ENCODE data around the gene ZFYVE27. TPM values are rescaled to one million over a fixed set of nuclear protein-coding genes. Genes with fewer than 3 reads are reported as not detected.

The ZFYVE27 gene
- polyA plus RNA-seq, 3 donors, result 13.5 to 16.4 (median 14.6) TPM

GRCh38 chr10:97780841-97781617 is 44.1 kb downstream of the ZFYVE27 start:
- WGBS, 3 donors, result 32 to 41% (median 41%) methylated on average over 7 of the region's 7 CpGs

GRCh38 chr10:97781618-97782331 is 44.8 kb downstream of the ZFYVE27 start:
- WGBS, 3 donors, result 28 to 67% (median 63%) methylated on average over 14 of the region's 14 CpGs
- no peak overlapping the region for H3K27ac ChIP-seq (ENCODE audit: low read depth, low read length)

More at GRCh38 chr10:97780841-97781617, 44.1 kb downstream of the ZFYVE27 start:
- H3K27ac ChIP-seq (ENCODE audit: low read depth, low read length), result no peak overlapping the region

- 29 to 86% (median 77%) methylated on average over 11 of the region's 11 CpGs for WGBS, 3 donors
Observed at GRCh38 chr10:97782455-97783228, 45.7 kb downstream of the ZFYVE27 start.

GRCh38 chr10:97784200-97784810 is 47.4 kb downstream of the ZFYVE27 start:
- H3K27ac ChIP-seq (ENCODE audit: low read depth, low read length), result no peak overlapping the region
- 37 to 81% (median 81%) methylated on average over 9 of the region's 9 CpGs for WGBS, 3 donors

More at GRCh38 chr10:97782455-97783228, 45.7 kb downstream of the ZFYVE27 start:
- no peak overlapping the region for H3K27ac ChIP-seq (ENCODE audit: low read depth, low read length)

GRCh38 chr10:97785231-97785630 is 48.3 kb downstream of the ZFYVE27 start:
- 59 to 93% (median 89%) methylated on average over 5 of the region's 5 CpGs for WGBS, 3 donors
- no peak overlapping the region for H3K27ac ChIP-seq (ENCODE audit: low read depth, low read length)

- 32 to 86% (median 85%) methylated on average over 9 of the region's 9 CpGs for WGBS, 3 donors
- H3K27ac ChIP-seq (ENCODE audit: low read depth, low read length), result no peak overlapping the region
Observed at GRCh38 chr10:97785731-97786130, 48.8 kb downstream of the ZFYVE27 start.

GRCh38 chr10:97788552-97789442 is 51.9 kb downstream of the ZFYVE27 start:
- 7 to 17% (median 16%) methylated on average over 22 of the region's 22 CpGs for WGBS, 3 donors
- no peak overlapping the region for H3K27ac ChIP-seq (ENCODE audit: low read depth, low read length)

- WGBS, 3 donors, result 41 to 77% (median 69%) methylated on average over 5 to 6 of the region's 6 CpGs
- H3K27ac ChIP-seq (ENCODE audit: low read depth, low read length), result no peak overlapping the region
Observed at GRCh38 chr10:97789770-97790397, 53.0 kb downstream of the ZFYVE27 start.

GRCh38 chr10:97791824-97792721 is 55.1 kb downstream of the ZFYVE27 start:
- 13 to 27% (median 26%) methylated on average over 13 of the region's 13 CpGs for WGBS, 3 donors
- no peak overlapping the region for H3K27ac ChIP-seq (ENCODE audit: low read depth, low read length)

GRCh38 chr10:97795886-97796285 is 59.0 kb downstream of the ZFYVE27 start:
- 54 to 79% (median 63%) methylated on average over 4 of the region's 4 CpGs for WGBS, 3 donors
- no peak overlapping the region for H3K27ac ChIP-seq (ENCODE audit: low read depth, low read length)

GRCh38 chr10:97796651-97797050 is 59.7 kb downstream of the ZFYVE27 start:
- 26 to 59% (median 28%) methylated on average over 3 of the region's 3 CpGs for WGBS, 3 donors

GRCh38 chr10:97798958-97799610 is 62.2 kb downstream of the ZFYVE27 start:
- 83 to 92% (median 91%) methylated on average over 1 of the region's 1 CpG for WGBS, 3 donors
- H3K27ac ChIP-seq (ENCODE audit: low read depth, low read length), result no peak overlapping the region

More at GRCh38 chr10:97796651-97797050, 59.7 kb downstream of the ZFYVE27 start:
- no peak overlapping the region for H3K27ac ChIP-seq (ENCODE audit: low read depth, low read length)

GRCh38 chr10:97800474-97800873 is 63.5 kb downstream of the ZFYVE27 start:
- no peak overlapping the region for H3K27ac ChIP-seq (ENCODE audit: low read depth, low read length)
- WGBS, 3 donors, result 84 to 91% (median 85%) methylated on average over 9 of the region's 9 CpGs

GRCh38 chr10:97801422-97801821 is 64.5 kb downstream of the ZFYVE27 start:
- WGBS, 3 donors, result 53 to 75% (median 62%) methylated on average over 5 of the region's 5 CpGs
- H3K27ac ChIP-seq (ENCODE audit: low read depth, low read length), result no peak overlapping the region

GRCh38 chr10:97805096-97805884 is 68.4 kb downstream of the ZFYVE27 start:
- WGBS, 3 donors, result 68 to 73% (median 69%) methylated on average over 12 of the region's 12 CpGs
- H3K27ac ChIP-seq (ENCODE audit: low read depth, low read length), result no peak overlapping the region

Measured in adipose tissue (tissue), 3 donors.